Body of pancreas (tissue), 4 donors: ENCODE measurements around the gene HNRNPA0. TPM values are rescaled to one million over a fixed set of nuclear protein-coding genes. Genes with fewer than 3 reads are reported as not detected.
A peak's percentile ranks its signal among the peaks of the same experiment; 100 is the strongest.

Experiments used
- ATAC-seq: fragments of 150-250 bp; one replicate; pipeline ENCODE4 v1.9.1; 2016
- DNase-seq, 4 donors: peaks; one replicate each; pipeline ENCODE4 v3.0.0-alpha.2; 2019
- H3K27ac ChIP-seq, 4 donors: fragments of 200-600 bp; sonication (generic); 1 replicate in 3 of 4; 2 replicates in 1 of 4; pipeline versions ENCODE4 v1.5.1 to v1.6.1; 2016 to 2019; ENCODE audit warnings: mild to moderate bottlenecking in 1 of 4, mixed read lengths in 1 of 4, moderate library complexity in 1 of 4
- H3K27me3 ChIP-seq, 2 donors: fragments of 200-600 bp; sonication (generic); one replicate each; pipeline ENCODE4 v1.6.0; 2016; ENCODE audit warnings: mild to moderate bottlenecking in 1 of 2
- H3K36me3 ChIP-seq, 2 donors: fragments of 200-600 bp; sonication (generic); replicated peaks in 1 of 2; 2 replicates each; pipeline ENCODE4 v1.5.1; 2016; ENCODE audit warnings: low read depth in 2 of 2; ENCODE audit not compliant: insufficient read depth in 1 of 2
- H3K4me1 ChIP-seq: fragments of 200-600 bp; sonication (generic); one replicate; pipeline ENCODE4 v1.6.0; 2016
- H3K4me3 ChIP-seq, 2 donors: fragments of 200-600 bp; sonication (generic); 1 replicate in 1 of 2; 2 replicates in 1 of 2; pipeline ENCODE4 v1.5.1; 2016 to 2019
- H3K9me3 ChIP-seq, 3 donors: fragments of 200-600 bp; sonication (generic); 1 replicate in 2 of 3; 2 replicates in 1 of 3; pipeline ENCODE4 v1.5.1; 2016
- CTCF ChIP-seq, 7 experiments: fragments of 450-650 bp in 4 of 7; fragments of 200-600 bp in 3 of 7; sonication (generic) in 3 of 7; IDR thresholded peaks; one replicate each; pipeline ENCODE4 v1.5.1; 2016 to 2019; ENCODE audit warnings: antibody characterized with exemption in 7 of 7
- POLR2A ChIP-seq, 3 donors: fragments of 450-650 bp; IDR thresholded peaks; one replicate each; pipeline ENCODE4 v1.6.1; 2016; ENCODE audit warnings: antibody characterized with exemption in 3 of 3, mild to moderate bottlenecking in 2 of 3
- WGBS, 2 donors: methylation state at CpG; one replicate each; pipeline ENCODE4 v1.1.5; 2017; 5-methylcytosine and 5-hydroxymethylcytosine counted together
- intact Hi-C: fragments of 100-400 bp; cut with DNase I; formaldehyde crosslinking; loops from one replicate; pipeline ENCODE4 v1.15.1; 2023
- total RNA-seq, 2 donors: library from RNA; depleted of rRNA; stranded (reverse); fragments of >200 nt; gene quantifications; one replicate each; pipeline ENCODE4 v1.1.0, GENCODE V29; 2016

HNRNPA0 gene
- 1 to 10 TPM; 7.3 TPM for total RNA-seq

DNA sequence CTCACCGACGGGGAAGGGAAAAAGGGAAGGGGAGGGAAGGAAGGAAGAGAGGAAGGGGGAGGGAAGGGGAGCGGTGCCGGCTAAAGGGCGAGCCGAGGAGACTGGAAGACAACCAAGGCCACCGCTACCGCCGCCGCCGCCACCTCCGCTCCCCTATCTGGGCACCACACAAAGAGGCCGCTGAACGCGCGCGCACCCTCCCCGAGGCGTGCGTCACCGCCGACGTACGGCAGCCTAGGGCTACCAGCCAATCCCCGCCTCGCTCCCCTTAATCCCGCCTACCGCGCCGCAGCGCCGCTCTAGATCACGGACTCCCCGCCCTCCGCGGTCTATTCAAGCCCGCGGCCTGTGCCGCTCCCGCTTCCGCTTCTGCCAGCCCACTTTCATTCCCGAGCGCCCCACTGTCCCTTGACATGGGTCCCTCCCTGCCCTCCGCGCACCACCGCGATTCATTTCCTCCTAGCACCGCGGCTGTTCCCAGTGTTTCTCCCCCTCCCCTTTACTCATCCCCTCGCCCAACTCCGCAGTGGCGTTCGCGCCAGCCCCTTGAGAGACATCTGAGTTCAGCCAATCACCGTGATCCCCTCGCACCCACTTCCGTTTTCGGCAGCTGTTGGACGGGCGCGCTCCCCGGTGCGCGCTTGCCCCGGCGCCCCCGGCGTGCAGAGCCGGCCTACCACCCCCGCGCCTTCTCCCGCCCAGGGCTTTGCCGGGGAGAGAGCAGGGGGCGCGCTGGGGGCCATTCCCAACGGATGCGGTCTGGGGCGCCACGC is at the start of gene HNRNPA0:
HNRNPA0 (minus strand) TSS at position 176 of the 773 bp plus-strand sequence. CDS start 297 bp downstream, outside the sequence.
- ATAC-seq (peak; percentile 93), DNase-seq (peak; percentile 97 to 98 (median 98))
- TF ChIP-seq POLR2A (IDR thresholded peaks at IDR 0.05) (peak; percentile 98 to 99 (median 98)), CTCF (IDR thresholded peaks at IDR 0.05) (peak in 3 of 7 experiments; percentile 21 to 28 (median 26))
- no peaks in the 10 kb centered on the region for H3K9me3 ChIP-seq
- H3K27me3 ChIP-seq: no peaks in the 10 kb centered on the region
- WGBS, 2 donors: 0 to 1% methylated on average over 53 to 79 of the region's 79 CpGs
- intact Hi-C loops: no loop called here
- H3K4me1 ChIP-seq: peaks cover 36% of the 10 kb centered on the region
- no peaks in the 10 kb centered on the region for H3K36me3 ChIP-seq
- H3K4me3 ChIP-seq: peak within 1 kb of the TSS; percentile 61 to 89
- H3K27ac ChIP-seq: peak within 1 kb of the TSS; percentile 97 to 100 (median 100)

DNA sequence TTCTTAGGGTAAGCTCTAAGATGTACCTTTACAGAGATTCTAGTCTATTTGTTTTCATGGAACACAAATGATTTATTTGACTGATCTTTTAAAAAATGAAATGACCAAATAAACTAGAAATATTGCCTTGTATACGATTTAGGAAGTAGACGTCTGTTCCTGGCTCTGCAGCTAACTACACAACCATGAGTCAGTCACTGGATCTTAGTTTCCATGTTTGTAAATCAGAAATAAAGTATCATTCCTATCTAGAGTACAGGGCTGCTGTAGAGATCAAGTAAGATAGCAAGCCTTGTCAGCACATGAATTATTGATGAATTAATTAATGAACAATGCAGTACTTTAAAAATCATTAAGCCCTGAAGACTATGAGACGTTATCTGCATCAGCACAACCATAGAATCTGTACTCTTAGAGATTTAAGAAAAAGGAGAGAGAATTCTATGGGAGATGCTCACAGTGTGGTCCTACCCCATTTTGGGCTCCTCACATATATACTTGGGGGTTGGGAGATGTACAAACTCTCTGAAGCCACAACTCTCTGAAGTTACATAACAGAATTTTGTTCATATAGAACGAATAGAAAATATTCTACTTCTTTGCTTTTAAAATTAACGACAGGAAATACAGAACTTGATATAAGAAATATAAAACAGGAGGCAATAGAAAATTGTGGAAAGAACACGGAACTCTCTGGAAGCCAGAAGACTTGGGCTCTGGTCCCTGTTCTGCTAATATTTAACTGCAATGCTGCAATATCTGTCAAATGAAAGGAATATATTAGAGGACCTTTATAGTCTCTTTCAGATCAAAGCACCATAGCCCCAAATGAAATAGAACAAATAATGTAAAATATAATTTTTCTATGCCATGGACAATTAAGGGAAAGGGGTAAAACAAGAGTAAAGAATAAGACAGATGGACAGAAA is 48.4 kb upstream of the HNRNPA0 start:
- no peak for TF ChIP-seq CTCF (IDR thresholded peaks at IDR 0.05)
- no peak overlapping the region for H3K27ac ChIP-seq
- 35 to 42% methylated on average over 6 of the region's 6 CpGs for WGBS, 2 donors
- DNase-seq: peak in 1 of 4 donors; percentile 5
- H3K4me3 ChIP-seq: no peak overlapping the region
- no peaks in the 10 kb centered on the region for H3K27me3 ChIP-seq
- H3K36me3 ChIP-seq: no peaks in the 10 kb centered on the region
- intact Hi-C loops: no loop called here
- no peaks in the 10 kb centered on the region for H3K9me3 ChIP-seq
- peak; percentile 53 for ATAC-seq
- peaks cover 13% of the 10 kb centered on the region for H3K4me1 ChIP-seq

DNA sequence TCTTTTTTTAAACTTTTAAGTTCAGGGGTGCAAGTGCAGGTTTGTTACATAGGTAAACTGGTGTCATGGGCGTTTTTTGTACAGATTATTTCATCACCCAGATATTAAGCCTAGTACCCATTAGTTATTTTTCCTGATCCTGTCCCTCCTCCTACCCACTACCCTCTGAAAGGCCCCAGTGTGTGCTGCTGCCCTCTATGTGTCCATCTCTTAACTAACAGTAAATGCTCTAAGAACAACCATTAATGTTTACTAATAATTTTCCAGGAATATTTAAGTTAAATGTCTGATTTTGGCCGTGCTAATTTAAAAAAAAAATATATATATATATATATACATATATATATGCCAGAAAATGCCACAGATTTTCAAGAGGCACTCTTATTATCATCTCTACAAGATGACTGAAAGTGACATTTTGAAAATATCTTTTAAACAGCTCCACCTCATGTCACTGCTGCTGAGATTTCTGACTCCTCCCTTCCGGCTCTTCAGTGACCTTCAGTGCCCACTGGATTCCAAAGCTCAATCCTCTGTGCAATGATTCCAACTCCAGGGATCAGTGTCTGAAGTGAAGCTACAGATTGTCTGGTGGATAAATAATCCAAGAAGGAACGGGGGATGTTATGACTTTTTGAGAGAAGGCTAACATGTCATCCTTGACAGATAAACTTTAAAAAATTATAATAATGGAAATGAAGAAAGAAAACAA is 46.7 kb upstream of the HNRNPA0 start:
- WGBS, 2 donors: 66 to 71% methylated on average over 4 of the region's 4 CpGs
- Histone ChIP-seq H3K27me3 (no peaks in the 10 kb centered on the region), H3K4me1 (peaks cover 13% of the 10 kb centered on the region), H3K36me3 (no peaks in the 10 kb centered on the region), H3K9me3 (no peaks in the 10 kb centered on the region), H3K27ac (no peak overlapping the region), H3K4me3 (no peak overlapping the region)
- no peak for TF ChIP-seq POLR2A (IDR thresholded peaks at IDR 0.05)
- DNase-seq (no peak), ATAC-seq (no peak)
- intact Hi-C loops: no loop called here

- H3K27ac ChIP-seq: no peak overlapping the region
- H3K27me3 ChIP-seq: no peaks in the 10 kb centered on the region
- H3K9me3 ChIP-seq: no peaks in the 10 kb centered on the region
- whole genome bisulfite sequencing, 2 donors: 20 to 27% methylated on average over 3 of the region's 3 CpGs
- peaks cover 8% of the 10 kb centered on the region for H3K4me1 ChIP-seq
- no peak for ATAC-seq
- TF ChIP-seq POLR2A (IDR thresholded peaks at IDR 0.05) (no peak), CTCF (IDR thresholded peaks at IDR 0.05) (no peak)
- DNase-seq: no peak
- intact Hi-C loops: no loop called here
- H3K4me3 ChIP-seq: no peak overlapping the region
- H3K36me3 ChIP-seq: no peaks in the 10 kb centered on the region
These were observed 42.1 kb upstream of the HNRNPA0 start for GRCh38 chr5:137796279-137796678.
